CD4-positive, alpha-beta T cell treated with Interferon gamma for 1 hour (primary cell): ENCODE measurements around the gene TAS2R39.

Experiments
- DNase-seq: peaks from one replicate; pipeline ENCODE4 v3.0.0-alpha.2; 2020

TAS2R39 gene

DNA sequence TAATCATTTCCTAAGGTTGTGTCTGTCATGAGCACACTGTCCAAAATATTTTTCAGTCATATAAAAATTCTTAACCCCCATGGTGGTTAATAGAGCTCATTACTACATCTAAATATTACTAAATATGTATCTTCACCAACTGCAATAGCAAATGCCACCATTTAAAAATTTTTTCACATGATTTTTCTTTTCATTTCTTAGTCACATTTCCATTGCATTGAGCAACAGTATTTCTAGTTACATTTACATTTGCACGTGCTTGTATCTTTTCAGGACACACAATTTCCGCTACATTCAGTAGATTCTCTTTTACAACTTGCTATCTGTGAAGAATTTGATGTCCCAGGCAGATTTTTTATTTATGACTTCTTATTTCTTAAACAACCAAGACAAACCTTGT lies 33.5 kb downstream of the TAS2R39 start:
- no peak for DNase-seq

GRCh38 chr7:143217806-143218205 lies 34.6 kb downstream of the TAS2R39 start:
- DNase-seq = no peak

GRCh38 chr7:143221286-143221685 lies 38.1 kb downstream of the TAS2R39 start:
- DNase-seq = no peak

GRCh38 chr7:143221737-143222136 lies 38.5 kb downstream of the TAS2R39 start, which contains the start of gene TAS2R40:
Gene TAS2R40, plus strand, starts transcription at chr7:143222037. Its CDS starts 42 bp downstream, at chr7:143222079.
- no peak for DNase-seq

GRCh38 chr7:143222782-143223181 lies 39.6 kb downstream of the TAS2R39 start:
- peak; percentile 48 for DNase-seq

- DNase-seq = no peak
Measured at GRCh38 chr7:143223784-143224183, 40.6 kb downstream of the TAS2R39 start.

DNA sequence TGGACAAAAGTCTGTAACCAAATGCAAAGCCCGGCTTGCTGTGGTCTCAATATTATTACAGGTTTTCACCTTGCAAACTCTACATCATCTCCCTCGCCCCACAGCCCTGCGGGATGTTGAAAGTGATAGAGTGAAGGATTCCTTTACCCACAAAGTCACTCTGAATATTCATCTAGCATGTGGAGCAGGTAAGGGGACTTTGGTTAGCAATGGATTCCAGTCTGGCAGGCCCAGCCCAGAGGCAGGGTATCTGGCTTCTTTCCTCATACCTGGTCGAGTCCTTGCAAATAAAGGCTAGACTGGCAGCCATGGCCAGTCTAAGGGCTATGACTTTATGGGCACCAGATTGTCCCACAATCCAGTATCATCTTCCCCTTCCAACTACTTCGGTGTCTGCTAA lies 41.8 kb downstream of the TAS2R39 start:
- DNase-seq = no peak

GRCh38 chr7:143227806-143228205 lies 44.6 kb downstream of the TAS2R39 start:
- DNase-seq = no peak

DNA sequence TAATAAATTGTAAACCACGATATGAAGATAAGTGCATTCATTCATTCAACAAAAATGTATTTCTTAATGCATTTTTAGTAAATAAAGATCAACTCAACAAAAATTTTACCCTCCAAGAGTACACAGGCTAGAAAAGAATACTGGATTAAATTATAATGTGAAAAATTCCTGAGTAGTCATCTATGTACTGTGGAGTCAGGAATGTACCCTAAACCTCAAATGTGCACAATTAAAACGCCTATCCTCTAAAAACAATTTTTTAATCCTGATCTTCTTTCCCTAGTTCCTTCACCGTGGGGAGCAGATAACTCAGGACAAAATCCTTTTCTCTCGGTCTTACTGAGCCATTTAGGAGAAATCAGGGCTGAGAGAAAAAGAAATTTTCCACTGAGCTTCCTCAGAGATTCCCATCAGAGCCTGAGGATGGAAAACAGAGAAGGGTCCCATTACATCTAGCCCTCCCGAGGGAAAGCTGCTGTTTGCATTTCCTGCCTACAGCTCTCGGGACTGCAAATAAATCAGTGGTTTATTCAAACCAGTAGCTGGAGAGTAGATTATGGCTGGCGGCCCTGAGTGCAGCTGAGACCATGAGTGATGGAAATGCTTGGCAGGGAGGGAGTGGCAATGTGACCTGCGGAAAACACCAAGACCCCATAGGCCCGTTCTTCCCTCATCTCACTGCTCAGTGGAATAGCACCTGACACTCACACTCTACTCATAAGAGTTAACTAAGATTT lies 46.0 kb downstream of the TAS2R39 start:
- DNase-seq = no peak

GRCh38 chr7:143230602-143231457 lies 47.6 kb downstream of the TAS2R39 start:
- no peak for DNase-seq
